Stimulated activated CD8-positive, alpha-beta memory T cell treated with anti-CD3 and anti-CD28 coated beads, Interleukin-12 subunit alpha, Interleukin-12 subunit beta, amount 100 ng/mL, for 4 hours (primary cell): ENCODE measurements around the gene CCDC40.
"Not testable (repeated sequence)": the region's sequence is repeated elsewhere in the genome, so short reads cannot be mapped to it uniquely, and the experiment has no call there.

ENCODE experiments used
- DNase-seq: peaks from one replicate; pipeline ENCODE4 v3.0.0-alpha.2; 2020; ENCODE audit warnings: low read depth

The CCDC40 gene

DNA sequence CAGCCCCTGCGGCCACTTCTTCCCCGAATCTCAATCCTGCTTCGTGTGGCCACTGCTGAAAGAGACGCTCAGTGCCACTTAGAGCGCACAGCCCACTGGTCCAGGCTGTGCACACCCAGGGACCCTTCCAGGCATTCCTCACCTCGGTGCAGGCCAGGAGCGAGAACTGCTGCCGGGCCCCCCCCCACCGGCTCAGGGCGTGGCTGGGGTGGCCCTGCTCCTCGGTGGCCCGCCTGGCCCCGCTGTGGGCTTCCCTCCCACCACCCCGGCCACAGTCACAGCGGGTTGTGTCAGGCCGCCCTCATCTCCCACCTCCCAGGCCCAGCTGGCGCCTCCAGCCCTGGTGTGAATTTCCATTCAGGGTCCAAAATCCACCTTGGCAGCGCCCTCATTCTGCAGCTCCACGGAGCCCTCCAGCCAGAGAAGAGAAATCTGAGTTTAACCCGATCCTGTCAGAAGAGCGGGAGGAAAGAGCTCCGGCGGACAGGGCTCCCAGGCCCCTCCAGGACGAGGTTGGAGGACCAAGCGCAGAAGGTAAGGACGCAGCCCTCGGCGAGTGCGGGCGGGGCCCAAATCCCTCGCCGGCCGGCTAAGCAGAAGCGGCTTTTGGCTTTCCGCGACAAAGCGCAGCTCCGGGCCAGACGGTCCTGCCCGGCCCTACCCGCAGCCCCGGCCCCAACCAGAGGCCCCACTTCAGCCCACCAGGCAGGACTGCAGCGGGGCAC lies 12.8 kb upstream of the CCDC40 start:
- DNase-seq, result no peak

DNA sequence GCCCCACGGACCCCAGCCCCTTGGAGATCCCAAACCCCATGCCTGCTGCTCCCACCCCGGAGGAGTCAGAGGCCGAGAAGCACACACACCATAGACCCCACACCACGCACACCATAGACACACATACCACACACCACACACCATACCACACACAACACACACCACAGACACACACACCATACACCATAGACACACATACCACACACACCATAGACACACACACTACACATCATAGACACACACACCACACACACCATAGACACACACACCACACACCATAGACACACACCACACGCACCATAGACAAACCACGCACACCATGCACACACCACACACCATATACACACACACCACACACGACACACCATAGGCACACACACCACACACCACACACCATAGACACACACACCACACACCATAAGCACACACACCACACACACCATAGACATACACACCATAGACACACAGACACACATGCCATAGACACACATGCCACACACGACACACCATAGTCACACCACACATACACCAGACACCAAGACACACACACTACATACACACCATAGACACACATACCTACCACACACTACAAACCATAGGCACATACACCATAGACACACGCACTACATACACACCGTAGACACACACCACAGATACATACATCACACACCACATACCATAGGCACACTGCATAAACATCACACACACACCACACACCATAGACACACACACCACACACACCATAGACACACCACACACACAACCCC lies 12.1 kb upstream of the CCDC40 start:
- no peak for DNase-seq

DNA sequence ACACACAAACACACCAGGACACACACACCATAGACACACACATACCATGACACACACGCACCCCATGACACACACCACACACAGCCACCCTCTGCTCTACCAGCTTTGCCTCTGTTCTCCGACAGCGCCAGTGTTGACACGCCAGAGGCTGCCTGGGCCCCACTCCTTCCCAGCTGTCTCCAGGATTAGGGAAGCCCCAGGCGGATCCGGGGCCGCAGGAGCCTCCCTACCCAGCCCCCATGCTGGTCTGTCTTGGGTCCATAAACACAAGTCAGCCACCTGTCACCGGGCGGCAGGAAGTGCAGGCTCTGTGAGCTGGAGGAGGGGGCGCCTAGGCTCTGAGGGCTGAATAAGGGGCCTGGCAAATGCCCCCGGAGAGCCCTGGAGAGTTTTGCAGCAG lies 11.3 kb upstream of the CCDC40 start:
- no peak for DNase-seq

DNA sequence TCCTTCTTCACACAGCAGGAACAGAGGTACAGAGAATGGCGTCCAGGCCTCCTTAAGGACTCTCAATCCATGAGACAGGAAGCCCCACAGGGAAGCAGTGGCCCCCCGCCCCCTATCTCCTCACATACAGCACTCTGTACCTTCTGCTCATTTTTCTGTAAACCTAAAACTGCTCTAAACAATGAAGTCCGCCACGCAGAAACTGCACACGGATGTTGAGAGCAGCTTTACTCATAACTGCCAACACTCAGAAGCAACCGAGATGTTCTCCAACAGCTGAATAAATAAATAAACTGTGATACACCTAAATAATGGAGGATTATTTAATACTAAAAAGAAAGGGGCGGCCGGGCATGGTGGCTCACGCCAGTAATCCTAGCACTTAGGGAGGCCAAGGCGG lies 10.6 kb upstream of the CCDC40 start:
- no peak for DNase-seq

DNA sequence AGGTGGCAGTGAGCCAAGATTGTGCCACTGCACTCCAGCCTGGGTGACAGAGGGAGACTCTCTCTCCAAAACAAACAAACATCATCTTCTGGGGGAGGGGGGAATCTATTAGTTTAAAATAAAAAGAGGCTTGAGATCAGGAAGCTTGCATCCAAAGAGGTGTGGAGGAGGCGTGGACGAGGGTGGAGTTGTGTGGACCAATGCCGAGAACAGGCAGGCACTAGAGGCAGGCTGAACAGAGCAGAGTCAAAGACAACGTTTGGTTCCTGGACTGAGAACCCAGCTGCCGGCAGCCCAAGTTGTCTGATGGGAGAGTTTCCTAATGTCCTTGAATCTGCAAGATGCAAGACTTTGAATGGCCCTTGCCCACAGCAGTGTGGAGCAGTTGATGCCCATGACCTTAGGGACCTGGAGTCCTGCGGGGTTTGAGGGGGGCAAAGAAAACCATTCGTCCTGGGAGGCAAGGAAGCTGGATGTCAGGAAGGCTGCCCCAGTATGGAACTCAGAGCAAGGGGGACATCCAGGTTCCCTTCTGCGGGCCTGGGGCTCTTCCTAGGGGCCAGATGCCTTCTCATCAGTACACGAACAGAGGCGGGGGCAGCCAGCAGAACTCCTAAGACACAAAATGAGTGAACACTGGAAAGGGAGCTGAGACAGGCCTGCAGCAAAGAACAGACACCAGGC lies 9.9 kb upstream of the CCDC40 start:
- no peak for DNase-seq

DNA sequence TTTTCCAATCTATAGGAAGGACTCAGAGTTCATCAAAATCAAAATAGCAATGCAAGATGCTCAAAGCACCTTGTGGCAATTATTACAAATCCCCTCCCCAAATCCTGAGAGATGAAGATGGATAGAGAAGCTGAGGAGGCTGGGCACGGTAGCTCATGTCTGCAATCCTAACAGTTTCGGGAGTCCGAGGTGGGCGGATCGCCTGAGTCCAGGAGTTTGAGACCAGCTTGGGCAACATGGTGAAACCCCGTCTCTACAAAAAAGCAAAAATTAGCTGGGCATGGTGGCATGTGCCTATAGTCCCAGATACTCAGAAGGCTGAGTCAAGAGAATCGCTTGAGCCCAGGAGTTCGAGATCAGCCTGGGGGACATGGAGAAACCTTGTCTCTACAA lies 9.4 kb upstream of the CCDC40 start:
- no peak for DNase-seq

DNA sequence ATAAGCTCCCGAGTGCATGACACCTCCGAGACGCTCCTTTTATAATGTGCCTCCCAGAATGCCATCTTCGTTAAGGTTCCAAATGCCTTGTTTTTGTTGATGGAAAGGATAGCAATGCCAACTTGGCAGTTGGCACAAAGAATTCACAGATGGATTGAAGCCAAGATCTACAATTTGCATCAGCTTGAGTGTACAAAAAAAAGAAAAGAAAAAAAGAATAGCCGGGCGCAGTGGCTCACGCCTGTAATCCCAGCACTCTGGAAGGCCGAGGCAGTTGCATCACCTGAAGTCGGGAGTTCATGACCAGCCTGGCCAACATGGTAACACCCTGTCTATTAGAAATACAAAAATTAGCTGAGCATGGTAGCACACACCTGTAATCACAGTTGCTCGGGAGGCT lies 8.4 kb upstream of the CCDC40 start:
- DNase-seq, result no peak

DNA sequence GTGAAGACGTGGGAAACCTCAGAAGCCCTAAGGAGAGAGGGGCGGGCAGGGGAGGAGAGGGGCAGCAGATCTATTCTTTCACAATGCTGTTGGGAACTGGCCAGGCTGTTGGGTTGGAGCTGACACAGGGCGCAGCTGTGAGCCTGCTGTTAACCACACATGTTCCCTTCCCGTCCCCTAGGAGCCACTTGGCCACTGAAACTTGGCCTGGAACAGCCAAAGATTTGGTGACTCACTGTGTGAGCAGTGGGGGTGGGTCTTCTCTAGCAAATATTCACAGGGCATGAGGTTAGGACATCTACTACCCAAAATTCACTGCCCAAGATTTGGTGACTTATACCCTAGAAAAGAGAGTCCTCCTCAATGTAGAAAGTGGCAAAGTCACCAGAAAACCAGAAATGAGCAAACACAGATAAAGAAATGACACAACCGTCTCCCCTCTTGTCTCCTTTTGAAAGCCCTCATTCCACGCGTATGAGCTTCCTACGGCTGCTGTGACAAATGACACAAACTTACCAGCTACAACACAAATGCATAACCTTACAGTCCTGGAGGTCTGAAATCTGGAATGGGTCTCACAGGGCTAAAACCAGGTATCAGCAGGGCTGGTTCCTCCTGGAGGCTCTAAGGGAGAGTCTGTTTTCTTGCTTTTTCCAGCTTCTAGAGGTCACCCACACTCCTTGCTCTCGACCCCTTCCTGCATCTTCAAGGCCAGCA lies 7.0 kb upstream of the CCDC40 start:
- DNase-seq, result no peak

DNA sequence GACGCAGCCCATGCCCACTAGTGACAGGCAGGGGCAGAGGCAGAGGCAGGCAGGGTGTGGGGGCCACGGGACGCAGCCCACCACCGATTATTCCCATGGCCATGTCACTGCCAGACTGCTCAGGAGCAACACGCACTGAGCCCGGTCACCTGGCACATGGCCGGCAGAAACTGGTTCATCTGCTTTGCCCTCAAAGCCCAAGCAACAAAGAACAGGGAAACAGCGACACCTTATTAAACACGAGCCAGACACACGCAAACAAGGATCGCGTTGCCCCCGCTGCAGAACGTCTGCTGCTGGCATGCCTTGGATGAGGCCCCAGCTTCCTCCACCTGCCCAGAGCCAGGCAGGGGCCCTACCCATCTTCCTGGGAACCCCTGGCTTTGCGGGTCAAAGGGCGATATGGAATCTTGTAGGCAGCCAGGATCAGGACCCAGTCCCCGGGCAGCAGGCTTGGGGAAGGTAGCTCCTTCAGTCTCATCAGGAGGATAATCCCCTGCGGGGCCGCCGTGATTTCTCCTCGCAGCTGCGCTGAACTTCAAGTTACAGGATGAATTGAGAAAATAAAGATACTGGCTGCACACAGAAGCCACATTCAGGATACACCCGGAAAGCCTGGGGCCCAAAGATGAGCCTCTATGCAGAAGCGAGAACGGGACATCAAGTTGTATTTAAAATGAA lies 5.6 kb upstream of the CCDC40 start:
- no peak for DNase-seq

DNA sequence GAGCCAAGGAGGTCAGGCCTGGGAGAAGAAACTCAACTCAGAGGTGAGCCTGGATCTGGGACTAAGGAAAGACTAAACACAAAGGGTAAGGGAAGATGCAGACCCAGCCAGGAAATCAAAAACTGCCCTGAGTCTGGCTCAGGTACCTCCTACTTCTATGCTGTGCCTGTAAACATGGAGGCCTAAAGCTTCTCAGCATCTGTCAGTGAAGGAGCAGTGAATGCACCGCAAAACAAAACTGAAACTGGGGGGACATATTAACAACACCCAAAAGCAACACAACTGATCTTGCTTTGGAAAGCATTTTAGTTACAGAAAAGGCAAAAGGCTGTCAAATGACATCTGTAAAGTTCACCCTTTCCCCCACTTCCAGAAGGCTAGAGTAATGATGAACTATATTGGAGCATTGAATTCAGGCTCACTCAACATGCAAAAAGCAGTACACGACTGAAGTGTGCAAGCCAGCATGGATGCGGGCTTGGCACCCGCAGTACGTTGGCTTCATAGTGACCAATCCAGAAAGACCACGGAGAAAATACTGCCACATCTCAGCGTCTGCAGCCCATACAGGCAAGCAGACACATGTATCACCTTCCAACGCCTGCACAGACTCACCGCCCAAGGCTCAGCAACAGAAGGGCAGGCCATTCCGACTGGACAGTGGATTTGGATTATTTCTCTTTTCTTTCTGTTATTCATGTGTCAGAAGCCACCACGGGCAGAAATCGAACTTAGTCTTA lies 4.6 kb upstream of the CCDC40 start:
- no peak for DNase-seq

DNA sequence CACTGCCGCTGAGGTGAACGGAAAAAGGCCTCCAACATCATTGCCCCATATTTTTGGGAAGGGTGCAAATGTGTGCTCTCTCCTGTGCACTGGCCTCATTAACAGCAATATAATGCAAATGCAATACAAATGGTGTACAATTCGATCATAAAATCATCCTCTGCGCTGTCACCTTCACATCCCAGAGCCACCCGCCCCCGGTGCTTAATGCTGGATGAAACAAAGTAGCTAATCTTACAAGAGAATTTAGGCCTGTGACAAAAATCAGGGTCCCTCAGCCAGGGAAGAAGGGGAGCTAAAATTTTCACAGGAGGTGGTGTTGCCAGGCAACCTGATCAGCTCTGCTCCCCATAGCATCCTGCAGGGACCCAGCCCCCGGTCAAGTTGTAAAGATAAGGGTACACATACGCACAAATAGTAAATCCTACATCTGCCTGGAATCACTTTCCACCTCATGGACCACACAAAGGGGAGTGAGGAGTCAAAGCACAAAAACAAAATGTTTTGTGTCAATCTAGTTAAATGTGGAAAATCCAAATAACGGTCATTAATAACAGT lies 3.7 kb upstream of the CCDC40 start:
- DNase-seq, result no peak

DNA sequence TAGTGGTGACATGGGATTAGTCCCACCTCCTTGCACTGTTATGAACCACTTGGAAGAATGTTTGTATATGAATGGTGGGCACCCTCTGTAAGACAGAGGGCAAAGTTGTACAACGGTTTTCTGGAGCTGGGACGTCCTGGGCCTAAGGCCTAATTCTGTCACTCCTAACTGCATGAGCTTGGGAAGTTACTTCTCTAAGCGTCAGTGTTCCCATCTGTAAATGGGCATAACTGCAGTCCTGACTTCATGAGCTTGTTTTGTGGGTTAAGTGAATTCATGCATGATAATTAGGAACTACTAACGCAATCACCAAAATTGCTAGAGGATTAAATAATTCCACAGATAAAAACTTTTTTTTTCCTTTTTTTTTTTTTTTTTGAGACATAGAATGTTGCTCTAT lies 2.6 kb upstream of the CCDC40 start:
- DNase-seq, result no peak

DNA sequence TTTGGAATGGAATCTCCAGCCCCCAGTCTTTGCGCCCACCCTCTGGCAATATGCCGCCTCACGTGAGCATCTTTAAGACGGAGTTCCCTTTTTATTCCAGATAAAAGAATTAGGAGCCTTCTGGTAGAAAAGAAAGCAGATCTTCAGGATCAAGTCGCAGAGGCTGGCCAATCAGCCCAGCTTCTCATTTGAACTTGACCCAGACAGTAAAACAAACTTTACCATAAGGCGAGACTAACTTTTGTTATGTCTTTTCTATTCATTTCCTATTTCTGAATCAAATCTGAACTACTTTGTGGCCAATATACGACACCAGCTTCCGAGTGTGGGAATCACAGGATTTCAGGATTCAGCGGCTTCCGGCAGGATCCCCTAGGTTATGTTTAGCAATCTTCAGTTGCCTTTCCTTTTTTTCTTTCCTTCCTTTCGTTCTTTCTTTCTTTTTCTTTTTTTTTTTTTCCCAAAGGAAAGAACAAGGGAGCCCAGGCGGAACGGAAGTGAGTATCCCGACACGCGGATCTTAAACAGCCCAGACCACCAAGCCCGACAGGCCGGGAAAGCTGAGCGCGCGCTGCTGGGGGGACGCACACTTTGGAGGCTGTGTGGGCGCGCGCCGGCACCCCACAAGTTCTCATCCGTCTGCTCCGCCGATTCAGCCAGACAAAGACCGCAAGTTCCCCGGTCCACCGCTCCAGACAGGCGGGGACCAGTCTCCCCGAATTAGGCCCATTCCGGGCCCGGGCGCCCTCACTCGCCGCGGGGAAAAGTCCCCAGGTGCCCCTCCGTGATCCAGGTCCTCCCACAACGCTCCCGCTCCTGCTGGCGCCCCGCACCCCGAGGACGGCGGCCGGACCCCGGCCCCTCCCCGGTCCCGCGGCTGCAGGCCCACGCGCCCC lies 1.4 kb upstream of the CCDC40 start:
- peak; percentile 22 for DNase-seq

DNA sequence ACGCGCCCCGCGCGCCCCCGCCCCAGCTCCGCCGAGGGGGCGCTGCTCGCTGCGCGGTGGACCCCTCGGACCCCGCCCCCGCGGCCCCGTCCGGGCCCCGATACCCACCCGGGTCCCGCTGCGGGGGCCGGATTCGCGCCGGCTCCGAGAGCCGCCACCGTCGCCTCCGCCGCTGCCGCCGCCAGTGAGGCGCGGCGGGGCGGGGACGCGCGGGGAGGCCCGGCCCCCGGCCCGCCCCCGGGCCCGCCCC lies 830 bp upstream of the CCDC40 start, which contains the start of gene TBC1D16:
TBC1D16 (minus strand) TSS at position 186 of the 250 bp plus-strand sequence. CDS start 22,325 bp downstream, outside the sequence.
- no peak for DNase-seq

DNA sequence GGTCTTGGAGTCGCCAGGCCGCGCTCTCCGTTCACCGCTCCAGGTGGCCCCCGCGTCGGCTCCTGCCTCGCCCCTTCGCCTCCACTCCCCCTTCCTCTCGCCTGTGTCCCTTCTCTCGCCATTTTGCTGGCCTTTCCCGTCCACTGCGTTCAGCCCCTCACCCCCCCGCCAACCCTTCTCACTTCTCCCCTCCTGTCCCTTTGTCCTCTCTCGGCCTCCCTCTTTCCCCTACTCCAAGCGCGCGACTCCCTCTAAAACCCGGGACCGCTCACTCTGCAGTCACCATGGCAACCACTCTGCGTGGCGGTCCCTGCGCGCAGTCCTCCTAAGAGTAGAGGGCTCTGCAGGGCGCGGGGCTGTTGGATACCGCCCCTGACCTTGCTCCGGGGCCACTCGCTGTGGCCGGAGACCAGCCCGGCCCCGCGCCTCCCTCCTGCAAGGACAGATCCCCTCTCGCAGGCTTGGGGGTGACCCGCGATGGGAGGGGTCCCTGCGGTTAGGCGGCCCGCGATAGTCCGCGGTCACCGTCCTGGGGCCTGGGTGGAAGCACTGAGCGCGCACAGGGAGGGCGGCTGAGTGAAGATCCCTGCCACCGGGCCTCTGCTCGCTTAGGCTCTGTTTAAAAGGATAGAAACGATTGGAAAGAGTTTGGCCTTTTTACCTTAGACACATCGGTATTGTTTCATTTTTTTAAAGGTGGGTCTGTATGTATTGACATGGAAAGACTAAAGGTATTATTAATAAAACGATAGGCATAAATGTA lies 454 bp downstream of the CCDC40 start:
- no peak for DNase-seq

DNA sequence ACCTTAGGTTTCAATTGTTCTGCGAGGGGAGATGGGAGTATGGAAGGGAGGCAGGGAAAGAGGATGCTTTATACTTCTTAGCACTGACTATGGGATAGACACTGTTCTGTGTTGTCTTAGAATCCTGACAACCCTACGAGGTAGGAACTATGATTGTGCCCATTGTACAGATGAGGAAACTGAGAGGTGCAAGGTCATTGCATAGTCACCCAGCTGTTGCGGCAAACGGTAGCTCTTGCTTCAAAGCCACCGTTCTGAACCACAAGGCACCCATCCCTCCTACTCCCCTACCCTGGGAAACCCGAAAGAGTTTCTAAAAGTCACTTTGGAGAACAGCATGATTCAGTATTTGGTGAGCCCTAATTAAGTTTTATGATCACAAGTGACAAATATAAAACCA lies 7.5 kb downstream of the CCDC40 start:
- DNase-seq, result no peak

DNA sequence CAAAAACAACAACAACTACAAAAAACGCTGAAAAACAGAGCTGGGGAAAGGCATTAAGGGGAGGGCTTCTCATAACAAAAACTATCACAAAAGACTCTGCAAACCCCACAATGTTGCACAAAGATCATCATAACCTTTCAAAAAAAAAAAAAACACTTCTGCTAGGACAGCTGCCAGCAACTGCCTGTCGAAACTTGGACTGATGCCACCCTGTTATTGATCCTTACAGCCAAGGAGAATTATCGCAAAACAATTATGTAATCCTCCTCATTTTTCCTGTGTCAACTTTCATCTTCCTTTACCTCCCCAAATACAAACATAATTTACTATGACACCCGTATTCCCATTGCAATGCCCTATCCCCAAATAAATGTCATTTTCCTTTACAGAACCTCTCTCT lies 9.3 kb downstream of the CCDC40 start:
- DNase-seq, result no peak

DNA sequence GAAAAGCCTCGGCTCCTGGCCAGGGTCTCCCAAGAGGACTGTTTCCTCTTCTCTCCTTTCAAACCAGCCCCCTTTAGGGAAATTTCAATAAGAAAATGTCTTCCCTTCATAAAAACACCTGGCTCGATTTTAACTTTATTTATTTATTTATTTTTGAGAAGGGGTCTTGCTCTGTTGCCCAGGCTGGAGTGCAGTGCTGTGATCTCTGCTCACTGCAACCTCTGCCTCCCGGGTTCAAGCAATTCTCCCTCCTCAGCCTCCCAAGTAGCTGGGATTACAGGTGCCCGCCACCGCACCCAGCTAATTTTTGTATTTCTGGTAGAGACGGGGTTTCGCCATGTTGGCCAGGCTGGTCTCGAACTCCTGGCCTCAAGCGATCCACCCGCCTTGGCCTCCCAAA lies 10.3 kb downstream of the CCDC40 start:
- DNase-seq, result not testable (repeated sequence)

DNA sequence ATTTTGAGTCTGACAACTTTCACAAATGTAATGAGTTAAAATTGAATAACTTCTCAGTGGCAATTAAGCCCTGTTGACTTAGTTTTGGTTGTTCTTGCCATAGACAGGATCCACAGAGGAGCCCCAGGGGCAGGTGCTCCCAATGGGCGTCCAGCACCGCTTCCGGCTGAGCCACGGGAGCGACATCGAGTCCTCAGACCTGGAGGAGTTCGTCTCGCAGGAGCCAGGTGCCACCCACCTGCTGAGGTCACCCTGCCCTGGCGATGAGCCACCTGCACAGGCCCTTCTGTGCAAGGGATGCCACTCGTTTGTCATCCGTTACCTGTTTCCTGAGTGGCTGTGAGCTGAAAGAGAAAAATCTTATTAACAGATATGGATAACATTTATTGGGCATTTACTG lies 10.7 kb downstream of the CCDC40 start:
- DNase-seq, result no peak
